HCT116 (cell line): ENCODE measurements around the gene ACP4. TPM values are rescaled to one million over a fixed set of nuclear protein-coding genes. Genes with fewer than 3 reads are reported as not detected.

Experiments
- ATAC-seq: fragments of 200-7000 bp; cut with Tn5 transposase; 2 replicates; pipeline ENCODE4 v1.9.1; 2020; ENCODE audit warnings: mild to moderate bottlenecking, moderate library complexity
- BruUV-seq: library from RNA; stranded (reverse); fragments of 400-500 nt; replicated peaks from 2 replicates; lab custom pipeline; 2021; lab: Mats Ljungman, UMichigan
- CTCF ChIA-PET: fragments of 300-600 bp; sonication (Branson Sonifier 250); formaldehyde crosslinking; loops from one replicate; lab custom pipeline; 2021; ENCODE audit warnings: antibody characterized with exemption; lab: Charles Lee
- POLR2A ChIA-PET: fragments of 300-600, 350-600 bp; sonication (Branson Sonifier 250); formaldehyde crosslinking; loops from one replicate; lab custom pipeline; 2021; ENCODE audit warnings: antibody characterized with exemption; lab: Charles Lee
- RAD21 ChIA-PET, 2 experiments: fragments of 300-600 bp; sonication (Branson Sonifier 250); formaldehyde crosslinking; loops; one replicate each; lab custom pipeline; 2023; ENCODE audit warnings: low total read pairs in 2 of 2; ENCODE audit not compliant: uncharacterized antibody in 2 of 2, unreplicated experiment in 2 of 2, low non-redundant PET in 1 of 2; lab: Charles Lee
- DNase-seq: peaks from one replicate; pipeline ENCODE4 v3.0.0-alpha.2; 2010; ENCODE audit warnings: low read depth, low spot score
- H2AFZ ChIP-seq: fragments of 200-600 bp; shearing (Covaris generic), sonication (generic); 2 replicates; pipeline ENCODE4 v1.6.1; 2017; ENCODE audit warnings: low read depth, mixed run types, mixed read lengths, antibody characterized with exemption, low read length; ENCODE audit not compliant: poor library complexity, severe bottlenecking
- H3K27ac ChIP-seq: 2 replicates; pipeline ENCODE4 v1.5.1; 2012; ENCODE audit warnings: low read depth, low read length
- H3K27me3 ChIP-seq: fragments of 200-600 bp; sonication (generic); 2 replicates; pipeline ENCODE4 v1.6.1; 2016; ENCODE audit warnings: mixed run types, low read length, mixed read lengths; ENCODE audit not compliant: insufficient read depth
- H3K36me3 ChIP-seq, 2 experiments: fragments of 200-500 bp in 1 of 2; fragments of 200-600 bp in 1 of 2; sonication (Bioruptor generic) in 1 of 2; sonication (generic) in 1 of 2; 2 replicates each; pipeline versions ENCODE4 v1.5.1 to v1.6.1; 2014 to 2016; ENCODE audit warnings: low read length in 2 of 2, inconsistent platforms in 1 of 2, mixed read lengths in 1 of 2, mixed run types in 1 of 2; ENCODE audit not compliant: insufficient read depth in 2 of 2, control insufficient read depth in 1 of 2
- H3K4me1 ChIP-seq, 2 experiments: fragments of 200-600 bp in 1 of 2; sonication (generic) in 1 of 2; 2 replicates each; pipeline versions ENCODE4 v1.5.1 to v1.6.1; 2012 to 2017; ENCODE audit warnings: low read length in 2 of 2, inconsistent platforms in 1 of 2, mild to moderate bottlenecking in 1 of 2, mixed read lengths in 1 of 2, mixed run types in 1 of 2, moderate library complexity in 1 of 2; ENCODE audit not compliant: insufficient read depth in 2 of 2, control insufficient read depth in 1 of 2
- H3K4me2 ChIP-seq: fragments of 200-600 bp; sonication (generic); 2 replicates; pipeline ENCODE4 v1.6.1; 2017; ENCODE audit warnings: mixed run types, low read length, mixed read lengths
- H3K4me3 ChIP-seq, 2 experiments: fragments of 200-600 bp in 1 of 2; sonication (generic) in 1 of 2; replicated peaks in 1 of 2; 2 replicates each; pipeline ENCODE4 v1.5.1; 2011 to 2016; ENCODE audit warnings: low read length in 2 of 2, control low read depth in 1 of 2, low read depth in 1 of 2, mild to moderate bottlenecking in 1 of 2, mixed read lengths in 1 of 2, mixed run types in 1 of 2
- H3K79me2 ChIP-seq: fragments of 200-600 bp; sonication (generic); 2 replicates; pipeline ENCODE4 v1.6.1; 2017; ENCODE audit warnings: mild to moderate bottlenecking, mixed run types, low read length, moderate library complexity, mixed read lengths; ENCODE audit not compliant: insufficient read depth
- H3K9ac ChIP-seq: fragments of 200-600 bp; sonication (generic); 2 replicates; pipeline ENCODE4 v1.6.1; 2016; ENCODE audit warnings: low read length, mixed read lengths
- H3K9me2 ChIP-seq: fragments of 200-600 bp; sonication (generic), shearing (Covaris generic); 2 replicates; pipeline ENCODE4 v1.6.1; 2017; ENCODE audit warnings: mixed run types, mild to moderate bottlenecking, moderate library complexity; ENCODE audit not compliant: insufficient read depth
- H3K9me3 ChIP-seq, 2 experiments: fragments of 200-500 bp in 1 of 2; fragments of 200-600 bp in 1 of 2; sonication (Bioruptor generic) in 1 of 2; sonication (generic) in 1 of 2; 2 replicates each; pipeline ENCODE4 v1.6.1; 2014 to 2017; ENCODE audit warnings: low read length in 2 of 2, mixed read lengths in 2 of 2, inconsistent platforms in 1 of 2, low read depth in 1 of 2, mild to moderate bottlenecking in 1 of 2, mixed run types in 1 of 2, moderate library complexity in 1 of 2; ENCODE audit not compliant: control insufficient read depth in 1 of 2, insufficient read depth in 1 of 2
- H4K20me1 ChIP-seq: fragments of 200-600 bp; sonication (generic), shearing (Covaris generic); 2 replicates; pipeline ENCODE4 v1.6.1; 2017; ENCODE audit warnings: mixed run types, mild to moderate bottlenecking, moderate library complexity; ENCODE audit not compliant: insufficient read depth
- EZH2phosphoT487 ChIP-seq: fragments of 200-600 bp; IDR thresholded peaks from 2 replicates; pipeline ENCODE4 v1.6.1; 2018; ENCODE audit warnings: antibody characterized with exemption, borderline replicate concordance
- JUND ChIP-seq: IDR thresholded peaks from 2 replicates; pipeline ENCODE4 v1.6.1; 2012
- YY1 ChIP-seq: IDR thresholded peaks from 2 replicates; pipeline ENCODE4 v1.6.1; 2011; ENCODE audit warnings: low read length, low read depth, moderate library complexity, mild to moderate bottlenecking; ENCODE audit not compliant: insufficient replicate concordance; ENCODE audit errors: extremely low read depth
- ZFX ChIP-seq: fragments of 450-650 bp; IDR thresholded peaks from 2 replicates; pipeline ENCODE4 v1.6.1; 2017
- intact Hi-C: fragments of 100-400 bp; cut with micrococcal nuclease; formaldehyde crosslinking; loops from 2 replicates; pipeline ENCODE4 v1.10.0; 2022
- total RNA-seq: library from RNA; stranded (reverse); gene quantifications from one replicate; pipeline ENCODE4 v1.2.1, GENCODE V29; 2021; ENCODE audit not compliant: unreplicated experiment
- TF ChIP-seq, protein P1 (sequence below): IDR thresholded peaks from 2 replicates; pipeline ENCODE4 v1.6.1; 2011; ENCODE audit warnings: mild to moderate bottlenecking, low read length, moderate library complexity; ENCODE audit not compliant: insufficient replicate concordance; ENCODE audit errors: extremely low read depth

Gene ACP4
- total RNA-seq, 1 experiment from 2014 or later: not detected

DNA sequence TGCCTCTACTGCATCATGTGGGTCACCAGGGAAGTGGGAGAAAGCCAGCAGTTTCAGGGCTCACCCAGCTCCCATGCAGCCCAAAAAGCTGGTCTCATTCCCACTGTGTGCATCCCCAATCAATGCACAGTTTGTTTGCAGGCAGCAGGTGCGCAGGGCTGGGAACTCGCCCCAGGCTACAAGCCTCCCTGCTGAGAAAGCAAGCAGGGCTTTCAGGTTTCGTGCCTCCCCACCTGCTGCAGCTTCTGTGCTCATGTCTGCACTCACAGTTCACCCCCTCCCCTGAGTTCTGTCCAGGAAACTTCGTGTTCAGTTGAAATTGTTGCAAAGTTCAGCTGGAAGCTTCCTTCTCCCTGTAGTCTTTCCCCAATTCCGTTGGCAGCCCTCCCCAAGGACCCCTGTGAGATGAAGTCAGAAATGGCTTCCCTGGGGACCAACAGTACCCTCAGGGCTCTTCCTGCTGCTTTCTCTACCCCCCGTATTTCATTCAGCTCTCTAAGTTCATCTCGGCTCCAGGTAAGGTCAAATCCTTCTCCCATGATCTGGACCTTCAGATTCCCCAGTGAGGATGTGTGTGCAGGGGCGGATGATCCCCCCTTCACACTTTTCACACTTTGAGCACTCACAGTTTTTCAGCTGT, 54.2 kb downstream of the ACP4 start:
- Histone ChIP-seq H3K36me3 (no peaks in the 10 kb centered on the region), H4K20me1 (no peaks in the 10 kb centered on the region), H3K4me1 (peaks cover 0 to 7% of the 10 kb centered on the region in 2 experiments; a peak in 1 of 4 replicates), H3K27ac (no peak overlapping the region), H3K9me2 (no peaks in the 10 kb centered on the region), H3K9ac (no peak overlapping the region), H2AFZ (no peak overlapping the region), H3K9me3 (no peaks in the 10 kb centered on the region; a peak in 1 of 4 replicates), H3K4me3 (no peak overlapping the region), H3K79me2 (no peaks in the 10 kb centered on the region), H3K27me3 (0 out of 2 replicates have a peak, but pooled peaks cover 7% of the 10 kb centered on the region), H3K4me2 (no peak overlapping the region)
- CTCF ChIA-PET: no interaction called here
- no peak for TF ChIP-seq JUND
- no peak for TF ChIP-seq ZFX
- TF ChIP-seq EZH2phosphoT487: no peak
- TF ChIP-seq, protein P1, sequence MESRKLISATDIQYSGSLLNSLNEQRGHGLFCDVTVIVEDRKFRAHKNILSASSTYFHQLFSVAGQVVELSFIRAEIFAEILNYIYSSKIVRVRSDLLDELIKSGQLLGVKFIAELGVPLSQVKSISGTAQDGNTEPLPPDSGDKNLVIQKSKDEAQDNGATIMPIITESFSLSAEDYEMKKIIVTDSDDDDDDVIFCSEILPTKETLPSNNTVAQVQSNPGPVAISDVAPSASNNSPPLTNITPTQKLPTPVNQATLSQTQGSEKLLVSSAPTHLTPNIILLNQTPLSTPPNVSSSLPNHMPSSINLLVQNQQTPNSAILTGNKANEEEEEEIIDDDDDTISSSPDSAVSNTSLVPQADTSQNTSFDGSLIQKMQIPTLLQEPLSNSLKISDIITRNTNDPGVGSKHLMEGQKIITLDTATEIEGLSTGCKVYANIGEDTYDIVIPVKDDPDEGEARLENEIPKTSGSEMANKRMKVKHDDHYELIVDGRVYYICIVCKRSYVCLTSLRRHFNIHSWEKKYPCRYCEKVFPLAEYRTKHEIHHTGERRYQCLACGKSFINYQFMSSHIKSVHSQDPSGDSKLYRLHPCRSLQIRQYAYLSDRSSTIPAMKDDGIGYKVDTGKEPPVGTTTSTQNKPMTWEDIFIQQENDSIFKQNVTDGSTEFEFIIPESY: no peak
- TF ChIP-seq YY1: no peak
- BruUV-seq: no TSS peak
- POLR2A ChIA-PET: no interaction called here
- ATAC-seq (no peak), DNase-seq (no peak)
- intact Hi-C loops: no loop called here
- RAD21 ChIA-PET: no interaction called here

Other genes starting within 250 kb of the ACP4 start
- 0.89 TPM for gene LRRC4B, start 222.0 kb upstream of the ACP4 start, total RNA-seq
- 4.6 TPM for gene SYT3, start 150.5 kb upstream of the ACP4 start, total RNA-seq
- gene C19orf81, start 141.0 kb upstream of the ACP4 start, total RNA-seq: 14.5 TPM
- gene SHANK1, start 70.6 kb upstream of the ACP4 start, total RNA-seq: 3.0 TPM
- 7.1 TPM for gene CLEC11A, start 67.1 kb upstream of the ACP4 start, total RNA-seq
- not detected for gene GPR32, start 20.0 kb upstream of the ACP4 start, total RNA-seq
- 3.3 TPM for gene KLK1, start 33.4 kb downstream of the ACP4 start, total RNA-seq
- gene KLK15, start 43.2 kb downstream of the ACP4 start, total RNA-seq: not detected
- not detected for gene KLK3, start 64.5 kb downstream of the ACP4 start, total RNA-seq
- not detected for gene KLK2, start 83.0 kb downstream of the ACP4 start, total RNA-seq
- 0.84 TPM for gene KLK4, start 121.0 kb downstream of the ACP4 start, total RNA-seq
- 1.2 TPM for gene KLK5, start 162.6 kb downstream of the ACP4 start, total RNA-seq
- 40.5 TPM for gene KLK6, start 179.2 kb downstream of the ACP4 start, total RNA-seq
- 30.5 TPM for gene KLK7, start 193.5 kb downstream of the ACP4 start, total RNA-seq
- gene KLK8, start 211.2 kb downstream of the ACP4 start, total RNA-seq: 92.8 TPM
- gene KLK10, start 229.3 kb downstream of the ACP4 start, total RNA-seq: 33.6 TPM
- gene KLK11, start 236.2 kb downstream of the ACP4 start, total RNA-seq: not detected
- gene KLK12, start 244.6 kb downstream of the ACP4 start, total RNA-seq: not detected